Erythroblast (primary cell): ENCODE measurements around the gene CCNF.

Source experiments
- GATA1 ChIP-seq: IDR thresholded peaks from 2 replicates; pipeline ENCODE4 v1.6.1; 2011; ENCODE audit warnings: low read depth, mild to moderate bottlenecking, control low read depth, low read length, moderate library complexity
- POLR2A ChIP-seq: IDR thresholded peaks from 2 replicates; pipeline ENCODE4 v1.6.1; 2011; ENCODE audit warnings: mild to moderate bottlenecking, low read length

DNA sequence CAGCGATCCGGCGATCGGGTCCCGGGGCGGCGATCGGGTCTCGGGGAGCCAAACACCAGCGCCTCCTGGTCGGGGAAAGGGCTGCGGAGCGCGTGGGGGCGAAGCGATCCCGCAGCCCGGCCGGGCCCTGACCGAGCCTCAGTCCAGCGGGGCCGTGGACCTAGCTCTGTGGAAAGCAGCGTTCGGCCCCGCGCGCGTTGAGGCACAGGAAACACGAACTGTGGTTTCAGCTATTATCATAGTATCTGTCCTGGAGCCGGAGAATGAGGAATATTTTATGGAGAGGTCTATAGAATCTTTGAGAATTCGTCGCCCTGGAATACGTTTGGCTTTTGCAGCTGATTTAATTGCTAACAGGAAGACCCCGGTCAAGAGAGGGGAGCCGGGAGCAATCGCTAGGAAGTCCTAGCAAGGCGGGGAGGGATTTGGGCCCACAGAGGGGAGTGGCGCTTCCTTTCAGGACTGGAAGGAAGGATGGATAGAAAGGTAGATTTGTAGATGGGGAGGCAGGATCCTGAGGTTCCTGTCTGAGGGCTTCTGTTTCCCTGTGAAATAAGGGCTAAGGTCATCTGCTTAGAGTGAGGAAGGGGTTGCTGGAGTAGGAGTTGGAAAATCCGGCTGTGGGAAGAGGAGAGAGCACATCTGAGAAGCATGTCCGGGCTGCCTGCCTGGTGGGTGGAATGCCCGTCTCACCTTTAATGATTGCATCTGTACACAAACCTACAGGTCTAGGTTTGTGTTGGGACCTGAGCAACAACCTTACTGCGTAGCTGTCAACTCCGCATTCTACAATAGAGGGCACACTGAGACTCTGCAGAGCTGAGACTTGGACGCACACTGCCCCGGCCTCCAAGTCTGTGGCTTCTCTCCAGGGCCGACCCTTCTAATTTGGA, 770 bp downstream of the CCNF start:
- TF ChIP-seq POLR2A (no peak), GATA1 (no peak)
